SK-N-SH (cell line): ENCODE data around the gene NPM1.

Experiments used
- CHD2 ChIP-seq: fragments of 150-350 bp; IDR thresholded peaks from 2 replicates; pipeline ENCODE4 v1.6.1; 2018; ENCODE audit warnings: low read length; ENCODE audit not compliant: partially characterized antibody
- CTCF ChIP-seq: fragments of 200-600 bp; sonication (generic); IDR thresholded peaks from 2 replicates; pipeline ENCODE4 v1.6.1; 2017; ENCODE audit warnings: antibody characterized with exemption, mild to moderate bottlenecking, moderate library complexity
- GABPA ChIP-seq: IDR thresholded peaks from 2 replicates; pipeline ENCODE4 v1.4.0; 2012; ENCODE audit warnings: low read depth, mild to moderate bottlenecking
- GATA2 ChIP-seq: sonication (generic); formaldehyde crosslinking; IDR thresholded peaks from 2 replicates; pipeline ENCODE4 v1.5.0; 2020; ENCODE audit warnings: mild to moderate bottlenecking, missing genetic modification reagents
- MXI1 ChIP-seq: IDR thresholded peaks from 2 replicates; pipeline ENCODE4 v1.6.1; 2012; ENCODE audit warnings: mild to moderate bottlenecking, low read depth, low read length, improper control_type of control experiment
- RFX5 ChIP-seq: IDR thresholded peaks from 2 replicates; pipeline ENCODE4 v1.6.1; 2012; ENCODE audit warnings: mild to moderate bottlenecking, improper control_type of control experiment, low read length
- TF ChIP-seq, protein P1 (sequence below): IDR thresholded peaks from 2 replicates; pipeline ENCODE4 v1.6.1; 2012; ENCODE audit warnings: mild to moderate bottlenecking, low read depth, low read length, moderate library complexity

DNA sequence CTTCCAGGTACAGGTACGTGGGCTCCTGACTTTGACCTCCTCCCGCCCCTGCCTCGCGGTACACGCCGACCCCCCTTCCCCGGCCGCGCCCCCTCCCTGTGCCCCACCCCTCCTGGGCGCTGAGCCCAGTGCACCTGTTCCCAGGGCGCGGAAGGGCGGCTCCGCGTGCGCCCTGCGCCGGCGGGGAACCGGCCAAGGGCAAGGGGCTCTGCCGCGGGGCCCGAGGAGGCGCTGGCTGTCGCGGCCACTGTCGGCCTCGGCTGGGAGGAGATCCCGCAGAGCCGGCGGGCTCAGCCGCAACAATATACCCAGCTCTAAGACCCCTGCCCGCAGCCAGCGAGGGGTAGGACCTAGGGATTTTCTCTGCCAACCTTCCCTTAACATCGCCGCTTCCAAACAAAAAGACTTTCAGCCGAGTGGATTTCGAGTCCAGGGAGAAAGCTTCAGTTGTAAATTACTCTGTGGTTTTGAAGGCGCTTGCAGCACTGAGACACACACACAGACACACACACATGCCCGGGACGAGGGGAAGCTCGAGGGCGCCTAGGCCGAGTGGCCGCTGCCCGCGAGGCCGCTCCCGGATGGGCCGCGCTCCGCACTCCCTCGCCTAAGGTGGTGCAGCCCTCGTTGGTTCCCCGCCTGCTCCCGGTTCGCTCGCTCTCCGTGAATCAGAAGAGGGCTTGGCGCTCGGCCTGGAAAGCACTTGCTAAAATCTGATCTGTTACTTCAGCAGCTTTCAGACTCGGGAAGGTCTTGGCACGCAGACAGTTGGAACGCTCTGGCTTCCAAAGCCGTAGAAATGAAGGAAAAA is 33.0 kb downstream of the NPM1 start:
- TF ChIP-seq, protein P1, sequence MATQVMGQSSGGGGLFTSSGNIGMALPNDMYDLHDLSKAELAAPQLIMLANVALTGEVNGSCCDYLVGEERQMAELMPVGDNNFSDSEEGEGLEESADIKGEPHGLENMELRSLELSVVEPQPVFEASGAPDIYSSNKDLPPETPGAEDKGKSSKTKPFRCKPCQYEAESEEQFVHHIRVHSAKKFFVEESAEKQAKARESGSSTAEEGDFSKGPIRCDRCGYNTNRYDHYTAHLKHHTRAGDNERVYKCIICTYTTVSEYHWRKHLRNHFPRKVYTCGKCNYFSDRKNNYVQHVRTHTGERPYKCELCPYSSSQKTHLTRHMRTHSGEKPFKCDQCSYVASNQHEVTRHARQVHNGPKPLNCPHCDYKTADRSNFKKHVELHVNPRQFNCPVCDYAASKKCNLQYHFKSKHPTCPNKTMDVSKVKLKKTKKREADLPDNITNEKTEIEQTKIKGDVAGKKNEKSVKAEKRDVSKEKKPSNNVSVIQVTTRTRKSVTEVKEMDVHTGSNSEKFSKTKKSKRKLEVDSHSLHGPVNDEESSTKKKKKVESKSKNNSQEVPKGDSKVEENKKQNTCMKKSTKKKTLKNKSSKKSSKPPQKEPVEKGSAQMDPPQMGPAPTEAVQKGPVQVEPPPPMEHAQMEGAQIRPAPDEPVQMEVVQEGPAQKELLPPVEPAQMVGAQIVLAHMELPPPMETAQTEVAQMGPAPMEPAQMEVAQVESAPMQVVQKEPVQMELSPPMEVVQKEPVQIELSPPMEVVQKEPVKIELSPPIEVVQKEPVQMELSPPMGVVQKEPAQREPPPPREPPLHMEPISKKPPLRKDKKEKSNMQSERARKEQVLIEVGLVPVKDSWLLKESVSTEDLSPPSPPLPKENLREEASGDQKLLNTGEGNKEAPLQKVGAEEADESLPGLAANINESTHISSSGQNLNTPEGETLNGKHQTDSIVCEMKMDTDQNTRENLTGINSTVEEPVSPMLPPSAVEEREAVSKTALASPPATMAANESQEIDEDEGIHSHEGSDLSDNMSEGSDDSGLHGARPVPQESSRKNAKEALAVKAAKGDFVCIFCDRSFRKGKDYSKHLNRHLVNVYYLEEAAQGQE, result no peak
- TF ChIP-seq GATA2 (CRISPR knock-in tag), result no peak
- TF ChIP-seq CHD2, result no peak
- no peak for TF ChIP-seq CTCF
- no peak for TF ChIP-seq MXI1
- TF ChIP-seq GABPA, result no peak
- TF ChIP-seq RFX5, result no peak
